Occipital lobe (tissue), 2 donors: Measurements from ENCODE around the gene TRAFD1. TPM values are rescaled to one million over a fixed set of nuclear protein-coding genes. Genes with fewer than 3 reads are reported as not detected.
"Not testable (repeated sequence)": the region's sequence is repeated elsewhere in the genome, so short reads cannot be mapped to it uniquely, and the experiment has no call there.

Source experiments
- DNase-seq: peaks from one replicate; lab custom pipeline; 2025; lab: John Stamatoyannopoulos, UW
- total RNA-seq: library from RNA; depleted of rRNA; stranded (reverse); fragments of >200 nt; gene quantifications from one replicate; pipeline ENCODE4 v1.2.3, GENCODE V29; 2014

Gene TRAFD1
- total RNA-seq, 1 donor from 2014 or later = 46.5 TPM

- DNase-seq = not testable (repeated sequence)
Observed at GRCh38 chr12:112158461-112159145, 33.2 kb downstream of the TRAFD1 start.

- DNase-seq = no peak
Observed at GRCh38 chr12:112159146-112159541, 33.8 kb downstream of the TRAFD1 start.

GRCh38 chr12:112160611-112161010 lies 35.3 kb downstream of the TRAFD1 start:
- DNase-seq = no peak

GRCh38 chr12:112161711-112162110 lies 36.4 kb downstream of the TRAFD1 start:
- no peak for DNase-seq

GRCh38 chr12:112162241-112162790 lies 37.0 kb downstream of the TRAFD1 start:
- DNase-seq = no peak

GRCh38 chr12:112163056-112163455 lies 37.7 kb downstream of the TRAFD1 start:
- no peak for DNase-seq

- no peak for DNase-seq
Observed at GRCh38 chr12:112163471-112163991, 38.2 kb downstream of the TRAFD1 start.

GRCh38 chr12:112164011-112164660 lies 38.8 kb downstream of the TRAFD1 start:
- DNase-seq = no peak

GRCh38 chr12:112165624-112166023 lies 40.3 kb downstream of the TRAFD1 start:
- no peak for DNase-seq

GRCh38 chr12:112166051-112167015 lies 41.0 kb downstream of the TRAFD1 start:
- DNase-seq = no peak

- DNase-seq = no peak
Observed at GRCh38 chr12:112167031-112167461, 41.7 kb downstream of the TRAFD1 start.

GRCh38 chr12:112167718-112168525 lies 42.6 kb downstream of the TRAFD1 start:
- DNase-seq = no peak

- DNase-seq = no peak
Observed at GRCh38 chr12:112168561-112168971, 43.2 kb downstream of the TRAFD1 start.

GRCh38 chr12:112169161-112169872 lies 44.0 kb downstream of the TRAFD1 start:
- no peak for DNase-seq

GRCh38 chr12:112169966-112170365 lies 44.6 kb downstream of the TRAFD1 start:
- DNase-seq = no peak

- DNase-seq = no peak
Observed at GRCh38 chr12:112170376-112170775, 45.0 kb downstream of the TRAFD1 start.

GRCh38 chr12:112170971-112171596 lies 45.7 kb downstream of the TRAFD1 start:
- no peak for DNase-seq

GRCh38 chr12:112172556-112173324 lies 47.4 kb downstream of the TRAFD1 start:
- DNase-seq = no peak
